ENCODE measurements around the gene SNX5. TPM values are rescaled to one million over a fixed set of nuclear protein-coding genes. Genes with fewer than 3 reads are reported as not detected.

The SNX5 gene
- total and polyA plus RNA-seq, 2 of the 13 experiments (the other 11 are each of a cell fraction or from before 2014, with no cell fraction given): 664 to 1,040 TPM

GRCh38 chr20:18005170-18005989 lies 36.8 kb upstream of the SNX5 start (continued):
- TF ChIP-seq ZNF512B (CRISPR knock-in tag; IDR thresholded peaks at IDR 0.05; ENCODE audit: borderline replicate concordance): peak; percentile 94; the same call in 1 of the 2 replicates
- TF ChIP-seq NR0B2 (CRISPR knock-in tag; IDR thresholded peaks at IDR 0.05): no peak
- no peak for TF ChIP-seq ZNF775 (CRISPR knock-in tag; IDR thresholded peaks at IDR 0.05; ENCODE audit: borderline replicate concordance)
- no peak for TF ChIP-seq NCOA5 (CRISPR knock-in tag; IDR thresholded peaks at IDR 0.05)
- TF ChIP-seq THAP9 (CRISPR knock-in tag; IDR thresholded peaks at IDR 0.05; ENCODE audit: borderline replicate concordance): no peak
- TF ChIP-seq ZFP62 (CRISPR knock-in tag; IDR thresholded peaks at IDR 0.05): no peak
- TF ChIP-seq STAT5B (CRISPR knock-in tag; IDR thresholded peaks at IDR 0.05): no peak
- TF ChIP-seq EP300 (IDR thresholded peaks at IDR 0.05; ENCODE audit: low read depth in 2 of 2, low read length in 2 of 2): no peak
- 0 out of 2 replicates have a peak, but pooled peaks have one; percentile 33 for TF ChIP-seq EP300 (CRISPR knock-in tag; IDR thresholded peaks at IDR 0.05; ENCODE audit: borderline replicate concordance)
- TF ChIP-seq ZNF598 (CRISPR knock-in tag; IDR thresholded peaks at IDR 0.05; ENCODE audit: borderline replicate concordance): no peak
- TF ChIP-seq HIVEP1 (CRISPR knock-in tag; IDR thresholded peaks at IDR 0.05): peak; percentile 43; the same call in 1 of the 2 replicates
- TF ChIP-seq AHR (CRISPR knock-in tag; IDR thresholded peaks at IDR 0.05): no peak
- TF ChIP-seq SPEN (CRISPR knock-in tag; IDR thresholded peaks at IDR 0.05; ENCODE audit: low read depth): no peak
- TF ChIP-seq ZSCAN30 (CRISPR knock-in tag; IDR thresholded peaks at IDR 0.05): no peak
- TF ChIP-seq TEAD3 (CRISPR knock-in tag; optimal IDR thresholded peaks at IDR 0.05; ENCODE audit: borderline replicate concordance): peak; percentile 73
- no peak for TF ChIP-seq ZBTB7B (CRISPR knock-in tag; IDR thresholded peaks at IDR 0.05)
- 0 out of 2 replicates have a peak, but pooled peaks have one; percentile 31 for TF ChIP-seq FUBP1 (CRISPR knock-in tag; IDR thresholded peaks at IDR 0.05; ENCODE audit: borderline replicate concordance)
- TF ChIP-seq PITX1 (CRISPR knock-in tag; IDR thresholded peaks at IDR 0.05): 0 out of 2 replicates have a peak, but pooled peaks have one; percentile 10
- TF ChIP-seq DPF2 (CRISPR knock-in tag; IDR thresholded peaks at IDR 0.05; ENCODE audit: borderline replicate concordance, low read depth): no peak
